AML-193 (cell line): ENCODE measurements around the gene CHPF2.

Experiments
- DNase-seq, 2 experiments: peaks; one replicate each; lab custom pipeline; 2025; lab: John Stamatoyannopoulos, UW

Gene CHPF2

GRCh38 chr7:151265351-151265931, 33.2 kb downstream of the CHPF2 start:
- no peak for DNase-seq

DNA sequence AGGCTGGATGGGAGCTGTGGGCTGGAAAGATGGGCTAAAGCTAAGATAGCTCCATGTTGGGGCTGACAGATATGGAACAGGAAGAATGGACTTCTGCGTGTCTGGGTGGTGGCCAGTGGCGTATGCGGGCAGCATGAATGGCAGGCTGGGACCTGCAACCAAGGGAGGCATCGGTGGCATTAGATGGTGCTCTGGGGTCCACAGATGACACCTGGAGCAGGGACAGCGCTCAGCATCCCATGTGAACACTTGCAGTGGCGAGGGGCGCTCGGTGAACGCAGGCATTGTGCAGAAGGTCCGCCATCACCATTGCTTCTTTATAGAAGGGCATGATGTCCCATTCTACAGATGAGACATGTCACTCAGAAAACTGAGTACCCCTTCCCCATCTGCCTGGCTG, 37.2 kb downstream of the CHPF2 start:
- DNase-seq, result no peak

- DNase-seq, result peak; percentile 97 to 99
These were observed 39.5 kb downstream of the CHPF2 start for GRCh38 chr7:151271699-151272355.

DNA sequence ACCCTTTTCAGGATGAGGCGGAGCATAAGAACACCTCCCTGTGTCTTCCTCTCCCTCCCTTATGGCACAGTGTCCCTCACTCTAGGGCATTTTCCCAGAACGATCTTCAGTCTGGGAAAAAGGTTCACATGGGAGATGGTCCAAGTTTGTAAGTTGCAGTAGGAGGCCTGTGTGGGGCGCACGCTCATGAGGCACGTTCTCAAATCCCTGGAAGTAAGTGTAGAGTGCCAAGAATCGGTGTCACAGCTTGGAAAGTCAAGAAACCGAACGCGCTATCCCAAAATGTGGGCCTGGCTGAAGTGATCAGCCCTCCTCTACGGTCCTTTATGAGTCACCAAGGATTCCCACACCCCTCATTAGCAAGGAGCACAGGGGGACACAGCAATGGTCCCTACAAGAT, 40.1 kb downstream of the CHPF2 start:
- no peak for DNase-seq

- DNase-seq, result no peak
These were observed 40.6 kb downstream of the CHPF2 start for GRCh38 chr7:151272877-151273276.

- no peak for DNase-seq
These were observed 41.5 kb downstream of the CHPF2 start for GRCh38 chr7:151273651-151274390.

DNA sequence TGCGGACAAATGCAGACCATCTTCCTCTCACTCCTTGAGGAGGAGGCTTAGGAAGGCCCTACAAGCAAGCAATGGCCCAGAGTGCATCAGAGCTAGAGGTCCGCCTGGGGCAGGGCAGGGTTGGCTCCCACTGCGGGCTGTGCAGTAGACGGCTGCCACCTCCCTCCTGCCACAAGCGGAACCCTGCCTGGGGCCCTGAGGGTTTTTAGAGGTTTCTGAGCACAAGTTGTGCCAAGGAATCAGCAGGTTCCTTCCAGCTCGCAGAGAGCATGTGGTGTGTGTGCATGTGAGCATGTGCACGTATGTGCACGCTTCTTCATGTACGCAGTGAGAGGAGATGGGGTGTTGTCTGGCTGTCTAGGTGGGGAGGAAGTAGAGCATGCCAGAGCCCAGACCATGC, 42.1 kb downstream of the CHPF2 start:
- DNase-seq, result no peak

DNA sequence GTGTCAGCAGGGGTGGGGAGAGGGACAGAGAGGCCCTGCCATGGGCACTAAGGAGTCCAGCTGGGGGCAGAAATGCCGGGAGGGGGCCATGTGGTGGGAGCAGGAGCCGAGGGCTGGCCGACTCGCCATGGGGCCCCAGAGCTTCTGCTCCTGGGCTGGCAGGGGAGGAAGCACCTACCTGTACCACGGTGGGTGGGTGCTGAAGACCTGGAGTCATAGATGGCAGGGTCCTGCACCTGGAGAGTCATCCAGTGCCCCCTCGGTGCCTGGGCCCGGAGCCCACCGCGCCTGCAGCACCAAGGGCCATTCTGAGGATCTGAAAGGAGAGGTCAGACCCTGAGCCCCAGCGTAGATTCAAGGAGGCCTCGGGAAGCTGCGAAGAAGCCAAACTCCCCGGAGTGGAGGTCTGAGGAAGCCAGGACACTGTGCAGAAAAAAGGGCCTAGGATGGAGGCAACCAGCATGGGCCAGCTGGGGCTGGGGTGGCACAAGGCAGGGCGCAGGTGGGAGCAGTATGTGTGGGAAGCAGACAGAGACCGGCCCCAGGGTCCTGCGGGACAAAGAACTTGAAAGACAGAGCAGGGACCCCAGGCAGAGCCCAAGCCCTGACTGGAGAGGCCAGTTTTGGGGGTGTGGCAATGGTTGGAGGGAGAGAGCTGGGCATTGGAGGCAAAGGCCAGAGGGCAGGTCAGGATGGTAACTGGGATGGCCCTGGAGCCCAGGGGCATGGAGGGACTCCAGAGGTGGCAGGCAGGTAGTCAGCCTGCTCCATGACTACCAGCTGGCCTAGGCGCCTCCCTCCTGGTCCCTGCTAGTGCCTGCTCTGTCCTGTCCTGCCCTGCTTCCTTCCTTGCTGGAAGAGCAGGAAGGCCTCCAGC, 42.9 kb downstream of the CHPF2 start:
- DNase-seq, result no peak

- no peak for DNase-seq
These were observed 43.7 kb downstream of the CHPF2 start for GRCh38 chr7:151275813-151276577.

- DNase-seq, result peak; percentile 56 to 61
These were observed 44.6 kb downstream of the CHPF2 start for GRCh38 chr7:151276666-151277590.

DNA sequence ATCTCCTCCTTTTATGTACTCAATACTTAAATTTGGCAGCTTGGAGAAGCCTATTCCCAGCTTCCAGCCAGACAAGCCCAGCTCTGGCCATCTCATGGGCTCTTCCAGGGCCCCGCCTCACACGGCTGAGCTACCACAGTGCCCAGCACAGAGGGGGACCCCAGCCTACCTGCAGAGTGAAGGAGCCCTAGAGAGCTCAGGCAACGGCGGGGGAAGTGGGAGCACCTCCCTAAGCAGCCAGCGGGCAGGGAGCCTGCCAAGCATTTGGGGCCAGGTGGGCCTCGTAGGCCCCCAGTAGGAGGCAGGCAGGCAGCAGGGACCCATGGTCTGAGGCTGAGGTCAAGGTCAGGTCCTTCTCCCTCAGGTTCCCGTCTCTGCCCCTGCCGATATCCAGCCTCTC, 45.3 kb downstream of the CHPF2 start:
- DNase-seq, result no peak

DNA sequence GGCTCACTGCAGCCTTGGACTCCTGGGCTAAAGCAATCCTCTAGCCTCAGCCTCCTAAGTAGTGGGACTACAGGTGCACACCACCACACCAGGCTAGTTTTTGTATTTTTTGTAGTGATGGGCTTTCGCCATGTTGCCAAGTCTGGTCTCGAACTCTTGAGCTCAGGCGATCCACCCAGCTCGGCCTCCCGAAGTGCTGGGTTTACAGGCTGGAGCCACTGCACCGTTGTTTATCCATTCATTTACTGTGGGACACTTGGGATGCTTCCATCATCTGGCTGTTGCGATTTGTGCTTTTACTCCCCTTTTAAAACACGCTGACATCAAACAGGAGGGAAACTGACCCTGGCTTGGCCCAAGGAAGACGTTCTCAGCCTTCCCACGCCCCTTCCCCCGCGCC, 46.7 kb downstream of the CHPF2 start:
- no peak for DNase-seq

- no peak for DNase-seq
These were observed 47.6 kb downstream of the CHPF2 start for GRCh38 chr7:151279868-151280267.

DNA sequence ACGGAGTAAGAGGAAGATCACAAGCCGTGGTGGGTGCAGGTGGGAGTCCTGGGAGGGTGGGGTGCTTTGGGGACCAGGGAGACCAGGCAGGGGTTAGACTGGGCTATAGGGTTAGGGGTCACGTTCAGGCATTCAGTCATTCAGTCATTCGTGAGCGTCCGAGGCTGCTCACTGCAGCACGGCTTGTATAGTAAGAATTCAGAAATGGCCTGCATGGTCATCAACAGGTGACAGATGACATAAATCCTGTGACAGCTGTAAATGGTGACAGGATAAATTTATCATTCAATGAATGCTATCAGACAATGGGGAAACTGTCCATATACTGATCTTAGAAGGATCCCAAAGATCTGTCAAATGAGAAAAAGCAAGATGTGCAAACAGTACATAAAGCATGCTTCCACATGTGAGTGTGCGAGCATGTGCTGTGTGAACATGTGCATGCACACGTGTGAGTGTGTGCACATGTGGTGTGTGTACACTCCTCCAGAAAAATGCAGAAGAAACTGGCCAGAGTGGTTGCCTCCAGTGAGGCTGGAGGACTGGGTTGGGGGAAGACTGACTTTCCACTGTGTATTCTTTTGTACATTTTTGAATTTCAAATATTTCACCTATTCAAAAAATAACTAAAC, 48.2 kb downstream of the CHPF2 start:
- no peak for DNase-seq

DNA sequence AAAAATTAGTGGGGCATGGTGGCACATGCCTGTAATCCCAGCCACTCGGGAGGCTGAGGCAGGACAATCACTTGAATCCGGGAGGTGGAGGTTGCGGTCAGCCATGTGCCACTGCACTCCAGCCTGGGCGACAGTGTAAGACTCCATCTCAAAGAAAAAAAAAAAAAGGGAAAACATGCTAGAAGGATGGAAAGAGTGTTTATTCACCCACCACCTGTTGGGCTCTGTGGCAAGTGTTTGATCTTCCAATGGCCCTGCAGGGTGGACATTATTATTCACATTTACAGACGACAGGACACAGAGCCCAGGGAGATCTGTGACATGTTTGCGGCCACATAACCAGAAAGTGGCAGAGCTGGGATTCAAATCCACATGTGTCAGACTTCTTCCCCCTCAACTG, 49.4 kb downstream of the CHPF2 start:
- no peak for DNase-seq

DNA sequence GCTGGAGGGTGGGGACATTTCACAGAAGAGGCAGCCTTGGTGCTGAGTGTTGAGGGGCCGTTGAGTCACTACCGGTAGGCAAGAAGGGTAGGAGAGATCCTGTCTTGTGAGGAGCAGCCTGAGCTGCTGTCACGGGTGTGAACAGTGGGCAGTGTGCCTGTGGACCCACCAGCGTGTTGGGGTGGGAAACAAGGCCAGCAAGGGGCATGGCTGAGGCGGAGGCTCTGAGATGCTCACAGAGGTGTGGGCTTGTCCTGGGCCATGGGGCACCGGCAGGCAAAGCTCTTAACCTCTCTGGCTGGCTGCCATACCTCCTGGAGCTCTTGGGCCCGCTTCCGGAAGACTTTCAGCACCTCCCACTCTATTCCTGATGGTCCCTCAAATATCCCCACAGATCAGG, 49.8 kb downstream of the CHPF2 start:
- no peak for DNase-seq

- DNase-seq, result no peak
These were observed 51.0 kb downstream of the CHPF2 start for GRCh38 chr7:151283302-151283701.

DNA sequence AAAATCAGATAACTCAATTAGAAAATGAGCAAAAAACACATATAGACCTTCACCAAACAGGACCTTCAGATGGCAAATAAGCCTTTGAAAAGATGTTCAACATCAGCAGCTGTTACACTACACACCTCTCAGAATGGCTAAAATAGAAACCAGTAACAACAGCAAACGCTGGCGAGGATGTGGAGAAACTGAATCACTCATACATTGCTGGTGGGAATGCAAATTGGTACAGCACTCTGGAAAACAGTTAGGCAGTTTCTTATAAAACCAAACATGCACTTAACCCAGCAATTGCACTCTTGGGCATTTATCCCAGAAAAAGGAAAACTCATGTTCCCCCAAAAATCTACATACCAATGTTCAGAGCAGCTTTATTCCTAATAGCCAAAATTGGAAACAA, 53.9 kb downstream of the CHPF2 start:
- DNase-seq, result no peak
